ENCODE measurements around the gene ABCB8.
"Not testable (repeated sequence)": the region's sequence is repeated elsewhere in the genome, so short reads cannot be mapped to it uniquely, and the experiment has no call there.

ABCB8 gene

GRCh38 chr7:151040616-151041375 lies 12.5 kb downstream of the ABCB8 start:
- Histone ChIP-seq H3K27me3 (replicated peaks) (no peaks in the 10 kb centered on the region), H3K4me3 (ENCODE audit: low read depth, low read length) (no peak overlapping the region), H3K36me3 (replicated peaks) (peaks cover 18% of the 10 kb centered on the region), H3K27ac (no peak overlapping the region)
- no peak for DNase-seq
- in situ Hi-C loops (cut with HindIII; ENCODE audit: low pct_ligation_motif_present, low sequenced_read_pairs), result no loop called here
- TF ChIP-seq CTCF (IDR thresholded peaks at IDR 0.05; ENCODE audit: low read depth, low read length, missing control alignments), result no peak

- H3K4me3 ChIP-seq (ENCODE audit: low read depth, low read length); H3K27ac ChIP-seq; H3K36me3 ChIP-seq (replicated peaks); in situ Hi-C loops (cut with HindIII; ENCODE audit: low pct_ligation_motif_present, low sequenced_read_pairs); H3K27me3 ChIP-seq (replicated peaks); DNase-seq: not testable (repeated sequence)
Observed at GRCh38 chr7:151043449-151043848, 15.2 kb downstream of the ABCB8 start.

- no peak for DNase-seq
- in situ Hi-C loops (cut with HindIII; ENCODE audit: low pct_ligation_motif_present, low sequenced_read_pairs), result no loop called here
- Histone ChIP-seq H3K27ac (no peak overlapping the region), H3K36me3 (replicated peaks) (no peaks in the 10 kb centered on the region), H3K4me3 (ENCODE audit: low read depth, low read length) (no peak overlapping the region), H3K27me3 (replicated peaks) (no peaks in the 10 kb centered on the region)
- TF ChIP-seq CTCF (IDR thresholded peaks at IDR 0.05; ENCODE audit: low read depth, low read length, missing control alignments), result no peak
Observed at GRCh38 chr7:151043959-151044358, 15.7 kb downstream of the ABCB8 start.

- no peak overlapping the region for H3K4me3 ChIP-seq (ENCODE audit: low read depth, low read length)
- no peak for TF ChIP-seq CTCF (IDR thresholded peaks at IDR 0.05; ENCODE audit: low read depth, low read length, missing control alignments)
- DNase-seq, result no peak
- H3K36me3 ChIP-seq (replicated peaks), result no peaks in the 10 kb centered on the region
- in situ Hi-C loops (cut with HindIII; ENCODE audit: low pct_ligation_motif_present, low sequenced_read_pairs), result no loop called here
- H3K27me3 ChIP-seq (replicated peaks), result peaks cover 4% of the 10 kb centered on the region
- H3K27ac ChIP-seq, result no peak overlapping the region
Observed at GRCh38 chr7:151045262-151045661, 17.0 kb downstream of the ABCB8 start.

GRCh38 chr7:151045967-151046366 lies 17.7 kb downstream of the ABCB8 start:
- in situ Hi-C loops (cut with HindIII; ENCODE audit: low pct_ligation_motif_present, low sequenced_read_pairs), result no loop called here
- DNase-seq, result no peak
- Histone ChIP-seq H3K36me3 (replicated peaks) (no peaks in the 10 kb centered on the region), H3K4me3 (ENCODE audit: low read depth, low read length) (no peak overlapping the region), H3K27me3 (replicated peaks) (peaks cover 7% of the 10 kb centered on the region), H3K27ac (no peak overlapping the region)
- TF ChIP-seq CTCF (IDR thresholded peaks at IDR 0.05; ENCODE audit: low read depth, low read length, missing control alignments), result no peak

GRCh38 chr7:151046603-151047573 lies 18.6 kb downstream of the ABCB8 start:
- H3K36me3 ChIP-seq (replicated peaks), result no peaks in the 10 kb centered on the region
- H3K27me3 ChIP-seq (replicated peaks), result peaks cover 7% of the 10 kb centered on the region
- TF ChIP-seq CTCF (IDR thresholded peaks at IDR 0.05; ENCODE audit: low read depth, low read length, missing control alignments), result no peak
- no peak for DNase-seq
- in situ Hi-C loops (cut with HindIII; ENCODE audit: low pct_ligation_motif_present, low sequenced_read_pairs), result no loop called here
- H3K27ac ChIP-seq, result no peak overlapping the region
- no peak overlapping the region for H3K4me3 ChIP-seq (ENCODE audit: low read depth, low read length)

Measured in brain microvascular endothelial cell (primary cell).